ENCODE data around the gene LCP1. TPM values are rescaled to one million over a fixed set of nuclear protein-coding genes. Genes with fewer than 3 reads are reported as not detected.

The LCP1 gene
- total and polyA plus RNA-seq, 12 donors = 17.3 to 109 (median 59.8) TPM

DNA sequence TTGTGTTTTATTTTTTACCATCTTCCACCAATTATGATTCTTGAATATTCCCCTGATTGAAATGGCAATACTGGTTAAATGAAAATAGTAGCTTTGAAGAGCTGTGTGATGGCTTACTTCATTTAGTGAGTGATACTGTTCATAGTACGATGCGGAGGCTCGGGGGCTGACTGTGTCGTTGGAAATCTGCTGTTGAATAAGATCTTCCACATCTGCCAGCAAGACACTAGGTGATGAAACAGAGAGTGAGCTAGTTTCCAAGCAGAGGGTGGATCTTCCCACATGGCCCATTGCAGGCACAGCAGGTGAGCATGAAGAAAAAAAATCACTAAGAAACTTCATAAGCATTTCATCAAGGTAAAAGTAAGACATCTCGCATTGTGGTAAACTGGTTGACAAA, 99.7 kb downstream of the LCP1 start:
- WGBS, 4 donors = 91 to 94% (median 91%) methylated on average over 5 of the region's 5 CpGs
- no peak for TF ChIP-seq POLR2A (IDR thresholded peaks at IDR 0.05)
- TF ChIP-seq, protein P1, sequence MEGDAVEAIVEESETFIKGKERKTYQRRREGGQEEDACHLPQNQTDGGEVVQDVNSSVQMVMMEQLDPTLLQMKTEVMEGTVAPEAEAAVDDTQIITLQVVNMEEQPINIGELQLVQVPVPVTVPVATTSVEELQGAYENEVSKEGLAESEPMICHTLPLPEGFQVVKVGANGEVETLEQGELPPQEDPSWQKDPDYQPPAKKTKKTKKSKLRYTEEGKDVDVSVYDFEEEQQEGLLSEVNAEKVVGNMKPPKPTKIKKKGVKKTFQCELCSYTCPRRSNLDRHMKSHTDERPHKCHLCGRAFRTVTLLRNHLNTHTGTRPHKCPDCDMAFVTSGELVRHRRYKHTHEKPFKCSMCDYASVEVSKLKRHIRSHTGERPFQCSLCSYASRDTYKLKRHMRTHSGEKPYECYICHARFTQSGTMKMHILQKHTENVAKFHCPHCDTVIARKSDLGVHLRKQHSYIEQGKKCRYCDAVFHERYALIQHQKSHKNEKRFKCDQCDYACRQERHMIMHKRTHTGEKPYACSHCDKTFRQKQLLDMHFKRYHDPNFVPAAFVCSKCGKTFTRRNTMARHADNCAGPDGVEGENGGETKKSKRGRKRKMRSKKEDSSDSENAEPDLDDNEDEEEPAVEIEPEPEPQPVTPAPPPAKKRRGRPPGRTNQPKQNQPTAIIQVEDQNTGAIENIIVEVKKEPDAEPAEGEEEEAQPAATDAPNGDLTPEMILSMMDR (IDR thresholded peaks at IDR 0.05) = no peak
- no peaks in the 10 kb centered on the region for H3K27me3 ChIP-seq

DNA sequence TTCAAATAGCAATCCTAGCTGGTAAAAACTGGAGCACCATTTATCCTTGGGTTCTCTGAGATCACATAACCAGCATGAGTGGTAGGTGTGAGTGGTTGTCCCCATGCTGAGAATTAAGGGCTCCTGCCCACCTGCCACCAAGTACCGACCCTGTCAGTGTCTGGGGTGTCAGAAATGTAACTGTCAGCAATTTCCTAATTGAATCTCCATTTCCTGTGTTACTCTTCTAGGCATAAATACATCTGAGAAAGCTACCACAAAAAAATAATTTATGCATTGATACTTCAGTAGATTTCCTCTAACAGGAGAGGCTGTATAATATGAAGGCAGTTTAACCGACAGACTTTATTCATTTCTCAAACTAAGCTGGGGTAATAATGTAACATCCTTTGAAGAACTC, 102.2 kb downstream of the LCP1 start:
- no peak for DNase-seq
- WGBS, 4 donors = 50 to 73% (median 56%) methylated on average over 2 of the region's 2 CpGs
- Histone ChIP-seq H3K4me1 (replicated peaks in 1 of 2) (no peaks in the 10 kb centered on the region), H3K36me3 (replicated peaks in 1 of 2) (no peaks in the 10 kb centered on the region), H3K4me3 (no peak overlapping the region), H3K9me3 (replicated peaks in 1 of 3) (no peaks in the 10 kb centered on the region), H3K27ac (no peak overlapping the region), H3K27me3 (no peaks in the 10 kb centered on the region)
- intact Hi-C loops (cut with DNase I) = no loop called here
- no peak for TF ChIP-seq POLR2A (IDR thresholded peaks at IDR 0.05)
- TF ChIP-seq, protein P1 (IDR thresholded peaks at IDR 0.05) = no peak

More for the DNA sequence above, 99.7 kb downstream of the LCP1 start:
- intact Hi-C loops (cut with DNase I) = no loop called here
- no peak for DNase-seq
- H3K27ac ChIP-seq = no peak overlapping the region
- no peaks in the 10 kb centered on the region for H3K9me3 ChIP-seq (replicated peaks in 1 of 3)
- no peak overlapping the region for H3K4me3 ChIP-seq
- H3K4me1 ChIP-seq (replicated peaks in 1 of 2) = no peaks in the 10 kb centered on the region
- no peaks in the 10 kb centered on the region for H3K36me3 ChIP-seq (replicated peaks in 1 of 2)

DNA sequence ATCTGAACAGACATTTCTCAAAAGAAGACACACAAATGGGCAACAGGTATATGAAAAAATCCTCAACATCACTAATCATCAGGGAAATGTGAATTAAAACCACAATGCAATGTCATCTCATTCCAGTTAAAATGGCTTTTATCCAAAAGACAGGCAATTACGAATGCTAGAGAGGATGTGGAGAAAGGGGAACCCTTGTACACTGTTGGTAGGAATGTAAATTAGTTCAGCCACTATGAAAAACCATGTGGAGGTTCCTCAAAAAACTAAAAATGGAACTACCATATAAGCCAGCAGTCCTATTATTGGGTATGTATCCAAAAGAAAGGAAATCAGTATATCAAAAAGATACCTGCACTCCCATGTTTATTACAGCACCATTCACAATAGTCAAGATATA, 104.7 kb downstream of the LCP1 start:
- WGBS, 4 donors = 55 to 67% (median 59%) methylated on average over 1 of the region's 1 CpG
- H3K36me3 ChIP-seq (replicated peaks in 1 of 2) = no peaks in the 10 kb centered on the region
- no peaks in the 10 kb centered on the region for H3K4me1 ChIP-seq (replicated peaks in 1 of 2)
- no peaks in the 10 kb centered on the region for H3K9me3 ChIP-seq (replicated peaks in 1 of 3)
- H3K27me3 ChIP-seq = no peaks in the 10 kb centered on the region
- H3K27ac ChIP-seq = no peak overlapping the region
- intact Hi-C loops (cut with DNase I) = no loop called here
- DNase-seq = no peak
- H3K4me3 ChIP-seq = no peak overlapping the region
- TF ChIP-seq POLR2A (IDR thresholded peaks at IDR 0.05) = no peak

DNA sequence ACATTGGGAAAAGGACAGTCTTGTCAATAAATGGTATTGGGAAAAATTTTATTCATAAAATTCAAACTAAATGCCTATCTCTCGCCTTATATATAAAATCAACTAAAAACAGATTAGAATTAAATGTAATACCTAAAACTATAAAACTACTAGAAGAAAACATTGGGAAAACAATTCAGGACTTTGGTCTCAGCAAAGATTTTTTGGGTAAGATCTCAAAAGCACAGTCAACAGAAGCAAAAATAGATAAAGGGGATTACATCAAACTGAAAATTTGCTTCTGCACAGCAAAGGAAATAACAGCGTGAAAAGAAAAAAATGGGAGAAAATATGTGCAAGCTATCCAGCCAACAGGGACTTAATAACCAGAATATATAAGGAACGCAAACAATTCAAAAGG, 105.2 kb downstream of the LCP1 start:
- Histone ChIP-seq H3K36me3 (replicated peaks in 1 of 2) (no peaks in the 10 kb centered on the region), H3K4me1 (replicated peaks in 1 of 2) (no peaks in the 10 kb centered on the region), H3K27ac (no peak overlapping the region), H3K9me3 (replicated peaks in 1 of 3) (no peaks in the 10 kb centered on the region), H3K4me3 (no peak overlapping the region), H3K27me3 (no peaks in the 10 kb centered on the region)
- intact Hi-C loops (cut with DNase I) = no loop called here
- WGBS, 4 donors = 73 to 94% (median 90%) methylated on average over 3 of the region's 3 CpGs
- TF ChIP-seq, protein P1 (IDR thresholded peaks at IDR 0.05) = no peak
- no peak for TF ChIP-seq POLR2A (IDR thresholded peaks at IDR 0.05)
- DNase-seq = no peak

Small RNA genes lying within 50 kb of the gene (small RNA-seq; reads per million reads assigned to genes)
- 0 reads per million in 2 donors for gene RN7SL288P

Other genes starting within 250 kb of the LCP1 start
- gene ZC3H13, start 129.4 kb downstream of the LCP1 start, total RNA-seq = 10 to 100 TPM; 11.2 to 43.9 (median 24.0) TPM
- 10 to 100 TPM; 12.2 to 31.8 (median 25.0) TPM for gene ZC3H13, start 129.4 kb downstream of the LCP1 start, polyA plus RNA-seq
- under 1 TPM in 1 of 9 donors, not detected in 8; 0.23 TPM for gene CPB2, start 77.1 kb downstream of the LCP1 start, total RNA-seq
- under 1 TPM in 1 of 3 donors, not detected in 2; 0.22 TPM for gene CPB2, start 77.1 kb downstream of the LCP1 start, polyA plus RNA-seq
- gene LRRC63, start 29.8 kb upstream of the LCP1 start, total RNA-seq = 1 to 10 TPM in 3 of 9 donors, under 1 TPM in 4, not detected in 2; 0.26 to 2.7 (median 0.90) TPM
- gene LRRC63, start 29.8 kb upstream of the LCP1 start, polyA plus RNA-seq = 1 to 10 TPM in 1 of 3 donors, under 1 TPM in 2; 0.32 to 1.3 (median 0.44) TPM
- 1 to 10 TPM; 1.1 to 7.9 (median 4.3) TPM for gene RUBCNL, start 205.1 kb upstream of the LCP1 start, total RNA-seq
- gene RUBCNL, start 205.1 kb upstream of the LCP1 start, polyA plus RNA-seq = 1 to 10 TPM in 2 of 3 donors, under 1 TPM in 1; 0.81 to 2.9 (median 2.3) TPM